Choroid plexus epithelial cell (primary cell): ENCODE data around the gene ATP13A3.

Experiments used
- DNase-seq: peaks from one replicate; pipeline ENCODE4 v3.0.0-alpha.2; 2010; ENCODE audit warnings: low read depth
- H3K4me3 ChIP-seq: 2 replicates; pipeline ENCODE4 v1.5.1; 2011; ENCODE audit warnings: low read depth, mild to moderate bottlenecking, control low read depth, low read length, moderate library complexity
- CTCF ChIP-seq: conservative IDR thresholded peaks from 2 replicates; pipeline ENCODE4 v1.5.1; 2011; ENCODE audit warnings: low read depth, mild to moderate bottlenecking, control low read depth, inconsistent platforms, low read length, moderate library complexity

Gene ATP13A3

GRCh38 chr3:194508491-194509453, 22.0 kb upstream of the ATP13A3 start:
- no peak for DNase-seq
- no peak overlapping the region for H3K4me3 ChIP-seq
- TF ChIP-seq CTCF = no peak

- no peak for DNase-seq
- TF ChIP-seq CTCF = no peak
These were observed 20.8 kb upstream of the ATP13A3 start for GRCh38 chr3:194507571-194507970.

GRCh38 chr3:194505791-194506415, 19.1 kb upstream of the ATP13A3 start:
- no peak for TF ChIP-seq CTCF
- no peak for DNase-seq
- H3K4me3 ChIP-seq = no peak overlapping the region

More at GRCh38 chr3:194507571-194507970, 20.8 kb upstream of the ATP13A3 start:
- H3K4me3 ChIP-seq = no peak overlapping the region

GRCh38 chr3:194504861-194505260, 18.1 kb upstream of the ATP13A3 start:
- H3K4me3 ChIP-seq = no peak overlapping the region
- DNase-seq = no peak
- no peak for TF ChIP-seq CTCF

GRCh38 chr3:194504146-194504545, 17.3 kb upstream of the ATP13A3 start:
- H3K4me3 ChIP-seq = no peak overlapping the region
- TF ChIP-seq CTCF = no peak
- no peak for DNase-seq

- no peak for TF ChIP-seq CTCF
- DNase-seq = no peak
- no peak overlapping the region for H3K4me3 ChIP-seq
These were observed 16.3 kb upstream of the ATP13A3 start for GRCh38 chr3:194503081-194503531.
